Smooth muscle cell (in vitro differentiated cells): ENCODE measurements around the gene DCHS2. TPM values are rescaled to one million over a fixed set of nuclear protein-coding genes. Genes with fewer than 3 reads are reported as not detected.

Experiments used
- DNase-seq: peaks from one replicate; lab custom pipeline; 2025; ENCODE audit not compliant: unreplicated experiment; lab: John Stamatoyannopoulos, UW
- H2AFZ ChIP-seq: fragments of 200-600 bp; sonication (generic); 2 replicates; pipeline ENCODE4 v1.6.0; 2016; ENCODE audit warnings: antibody characterized with exemption, low read depth, mild to moderate bottlenecking
- H3F3A ChIP-seq: fragments of 200-600 bp; sonication (generic); 2 replicates; pipeline ENCODE4 v1.6.0; 2017; ENCODE audit warnings: antibody characterized with exemption, low read depth
- H3K27ac ChIP-seq: fragments of 200-600 bp; sonication (generic); 2 replicates; pipeline ENCODE4 v1.5.1; 2016; ENCODE audit warnings: low read depth, mild to moderate bottlenecking
- H3K27me3 ChIP-seq: fragments of 200-600 bp; sonication (generic); 2 replicates; pipeline ENCODE4 v1.6.1; 2016; ENCODE audit warnings: low read depth, mild to moderate bottlenecking
- H3K36me3 ChIP-seq: fragments of 200-600 bp; sonication (generic); 2 replicates; pipeline ENCODE4 v1.5.1; 2016; ENCODE audit warnings: low read depth
- H3K4me1 ChIP-seq: fragments of 200-600 bp; sonication (generic); 2 replicates; pipeline ENCODE4 v1.5.1; 2016; ENCODE audit warnings: low read depth
- H3K4me2 ChIP-seq: fragments of 200-600 bp; sonication (generic); 2 replicates; pipeline ENCODE4 v1.6.0; 2016; ENCODE audit warnings: mild to moderate bottlenecking
- H3K4me3 ChIP-seq: fragments of 200-600 bp; sonication (generic); 2 replicates; pipeline ENCODE4 v1.5.1; 2016; ENCODE audit warnings: mild to moderate bottlenecking
- H3K79me2 ChIP-seq: fragments of 200-600 bp; sonication (generic); 2 replicates; pipeline ENCODE4 v1.6.0; 2016; ENCODE audit warnings: low read depth, mild to moderate bottlenecking
- H3K9ac ChIP-seq: fragments of 200-600 bp; sonication (generic); 2 replicates; pipeline ENCODE4 v1.6.0; 2016; ENCODE audit warnings: low read depth
- H3K9me3 ChIP-seq: fragments of 200-600 bp; sonication (generic); replicated peaks from 2 replicates; pipeline ENCODE4 v1.5.1; 2016; ENCODE audit warnings: low read depth
- H4K20me1 ChIP-seq: fragments of 200-600 bp; sonication (generic); 2 replicates; pipeline ENCODE4 v1.6.0; 2016; ENCODE audit warnings: low read depth
- WGBS: methylation state at CpG from one replicate; pipeline ENCODE4 v1.1.7; 2016; ENCODE audit warnings: low lambda C conversion rate; 5-methylcytosine and 5-hydroxymethylcytosine counted together
- polyA plus RNA-seq: library from polyadenylated mRNA; unstranded; fragments of >200 nt; fragmentation: Nextera tagmentation; extraction: Ambion mirVana; gene quantifications from 2 replicates; pipeline ENCODE4 v1.2.1, GENCODE V29; 2016
- total RNA-seq: library from RNA; depleted of rRNA; stranded (reverse); fragments of >200 nt; gene quantifications from 2 replicates; pipeline ENCODE4 v1.2.3, GENCODE V29; 2014
- TF ChIP-seq, protein P1 (sequence below): fragments of 200-600 bp; sonication (generic); IDR thresholded peaks from 2 replicates; pipeline ENCODE4 v1.5.1; 2017; ENCODE audit warnings: borderline replicate concordance, mild to moderate bottlenecking, antibody characterized with exemption; ENCODE audit not compliant: insufficient read depth, poor library complexity, severe bottlenecking

DCHS2 gene
- total and polyA plus RNA-seq, 2 experiments from 2014 or later = 0.45 to 1.3 TPM

- H3K4me3 ChIP-seq = no peak overlapping the region
- no peak for DNase-seq
- H3K36me3 ChIP-seq = no peaks in the 10 kb centered on the region
- no peaks in the 10 kb centered on the region for H3K4me1 ChIP-seq
- no peaks in the 10 kb centered on the region for H3K79me2 ChIP-seq
- peaks cover 40% of the 10 kb centered on the region for H3K27me3 ChIP-seq
- no peaks in the 10 kb centered on the region for H3K9me3 ChIP-seq
- no peak overlapping the region for H3K4me2 ChIP-seq
- H4K20me1 ChIP-seq = no peaks in the 10 kb centered on the region
- no peak overlapping the region for H3K27ac ChIP-seq
- 87% methylated on average over 6 of the region's 6 CpGs for WGBS
- H3K9ac ChIP-seq = no peak overlapping the region
- H3F3A ChIP-seq = no peaks in the 10 kb centered on the region
- no peak overlapping the region for H2AFZ ChIP-seq
- TF ChIP-seq, protein P1, sequence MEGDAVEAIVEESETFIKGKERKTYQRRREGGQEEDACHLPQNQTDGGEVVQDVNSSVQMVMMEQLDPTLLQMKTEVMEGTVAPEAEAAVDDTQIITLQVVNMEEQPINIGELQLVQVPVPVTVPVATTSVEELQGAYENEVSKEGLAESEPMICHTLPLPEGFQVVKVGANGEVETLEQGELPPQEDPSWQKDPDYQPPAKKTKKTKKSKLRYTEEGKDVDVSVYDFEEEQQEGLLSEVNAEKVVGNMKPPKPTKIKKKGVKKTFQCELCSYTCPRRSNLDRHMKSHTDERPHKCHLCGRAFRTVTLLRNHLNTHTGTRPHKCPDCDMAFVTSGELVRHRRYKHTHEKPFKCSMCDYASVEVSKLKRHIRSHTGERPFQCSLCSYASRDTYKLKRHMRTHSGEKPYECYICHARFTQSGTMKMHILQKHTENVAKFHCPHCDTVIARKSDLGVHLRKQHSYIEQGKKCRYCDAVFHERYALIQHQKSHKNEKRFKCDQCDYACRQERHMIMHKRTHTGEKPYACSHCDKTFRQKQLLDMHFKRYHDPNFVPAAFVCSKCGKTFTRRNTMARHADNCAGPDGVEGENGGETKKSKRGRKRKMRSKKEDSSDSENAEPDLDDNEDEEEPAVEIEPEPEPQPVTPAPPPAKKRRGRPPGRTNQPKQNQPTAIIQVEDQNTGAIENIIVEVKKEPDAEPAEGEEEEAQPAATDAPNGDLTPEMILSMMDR = no peak
Observed at GRCh38 chr4:154502111-154502510, 10.5 kb upstream of the DCHS2 start.

DNA sequence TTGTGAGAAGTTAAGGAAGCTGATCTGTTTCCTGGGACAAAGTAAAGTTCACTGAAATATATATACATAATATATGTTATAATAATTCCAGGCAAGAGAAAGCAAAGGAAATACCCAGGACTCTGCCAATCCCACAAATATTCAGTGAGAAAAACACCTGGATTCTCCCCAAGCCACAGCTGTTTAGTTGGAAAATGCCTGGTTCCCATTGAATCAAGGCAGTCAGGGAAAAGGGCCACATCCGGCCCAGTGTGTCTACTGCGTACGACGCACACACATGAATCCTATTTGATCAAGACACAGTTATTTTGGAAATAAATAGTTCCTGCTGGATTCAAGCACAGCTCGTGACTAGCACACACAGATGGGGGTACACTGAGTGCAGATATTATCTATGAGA, 6.3 kb upstream of the DCHS2 start:
- 92% methylated on average over 5 of the region's 5 CpGs for WGBS
- H3K4me2 ChIP-seq = no peak overlapping the region
- no peaks in the 10 kb centered on the region for H4K20me1 ChIP-seq
- no peaks in the 10 kb centered on the region for H3K79me2 ChIP-seq
- no peaks in the 10 kb centered on the region for H3K9me3 ChIP-seq
- H2AFZ ChIP-seq = no peak overlapping the region
- peaks cover 78% of the 10 kb centered on the region for H3K27me3 ChIP-seq
- H3K4me1 ChIP-seq = no peaks in the 10 kb centered on the region
- H3K9ac ChIP-seq = no peak overlapping the region
- H3K27ac ChIP-seq = no peak overlapping the region
- DNase-seq = no peak
- H3F3A ChIP-seq = no peaks in the 10 kb centered on the region
- no peaks in the 10 kb centered on the region for H3K36me3 ChIP-seq
- TF ChIP-seq, protein P1 = no peak
- no peak overlapping the region for H3K4me3 ChIP-seq

DNA sequence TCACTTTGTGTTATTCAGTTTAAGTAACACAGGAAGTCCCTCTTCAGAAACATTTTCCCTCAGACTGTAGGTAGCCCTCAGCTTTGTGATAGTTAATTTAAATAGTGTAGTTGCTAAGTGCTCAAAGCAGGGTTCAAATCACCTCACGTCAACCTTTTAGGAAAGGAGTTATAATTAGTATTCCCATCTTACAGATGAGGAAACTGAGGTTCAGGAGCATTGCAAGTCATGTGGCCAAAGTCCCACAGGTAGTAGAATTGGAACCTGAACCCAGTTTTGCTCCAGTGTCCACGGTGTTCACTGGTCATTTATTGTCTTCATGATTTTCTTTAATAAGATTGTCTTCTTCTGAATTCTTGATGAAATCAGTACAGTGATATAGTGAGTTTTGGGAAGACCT, 4.3 kb upstream of the DCHS2 start:
- no peaks in the 10 kb centered on the region for H3F3A ChIP-seq
- DNase-seq = no peak
- no peaks in the 10 kb centered on the region for H4K20me1 ChIP-seq
- H3K9ac ChIP-seq = no peak overlapping the region
- no peaks in the 10 kb centered on the region for H3K79me2 ChIP-seq
- H2AFZ ChIP-seq = no peak overlapping the region
- WGBS = 94% methylated on average over 2 of the region's 2 CpGs
- no peaks in the 10 kb centered on the region for H3K36me3 ChIP-seq
- H3K9me3 ChIP-seq = no peaks in the 10 kb centered on the region
- TF ChIP-seq, protein P1 = no peak
- H3K4me3 ChIP-seq = no peak overlapping the region
- no peaks in the 10 kb centered on the region for H3K4me1 ChIP-seq
- H3K27me3 ChIP-seq = peaks cover 78% of the 10 kb centered on the region
- no peak overlapping the region for H3K27ac ChIP-seq
- H3K4me2 ChIP-seq = no peak overlapping the region

DNA sequence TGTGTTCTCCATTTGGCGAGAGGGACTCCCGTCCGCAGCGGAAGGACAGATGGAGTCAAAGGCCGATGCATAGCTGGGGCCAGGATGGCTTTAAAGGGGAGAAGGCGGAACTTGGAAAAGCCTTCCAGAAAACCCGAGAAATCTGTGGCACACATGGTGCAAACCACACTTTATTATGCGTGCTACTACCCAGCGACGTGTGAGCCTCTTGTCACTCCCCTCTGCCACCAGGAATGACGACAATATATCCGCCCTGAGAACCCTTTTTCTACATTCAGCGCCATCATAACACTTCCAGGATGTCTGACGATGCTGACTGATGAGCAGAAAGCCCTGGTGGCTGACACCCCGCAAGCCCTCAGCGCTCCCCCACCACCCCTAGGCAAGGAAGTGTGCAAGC, 689 bp upstream of the DCHS2 start:
- no peak overlapping the region for H3K27ac ChIP-seq
- peaks cover 96% of the 10 kb centered on the region for H3K27me3 ChIP-seq
- H3K9me3 ChIP-seq = no peaks in the 10 kb centered on the region
- H2AFZ ChIP-seq = no peak overlapping the region
- H3K9ac ChIP-seq = no peak overlapping the region
- no peaks in the 10 kb centered on the region for H3K4me1 ChIP-seq
- peak overlapping the region; percentile 88 for H3K4me2 ChIP-seq
- DNase-seq = no peak
- 19% methylated on average over 16 of the region's 16 CpGs for WGBS
- no peaks in the 10 kb centered on the region for H3F3A ChIP-seq
- no peaks in the 10 kb centered on the region for H3K36me3 ChIP-seq
- H4K20me1 ChIP-seq = no peaks in the 10 kb centered on the region
- peak overlapping the region; percentile 52 for H3K4me3 ChIP-seq
- no peaks in the 10 kb centered on the region for H3K79me2 ChIP-seq
- TF ChIP-seq, protein P1 = no peak
